Breast epithelium (tissue), 3 donors: Measurements from ENCODE around the gene ADIPOR2.

Experiments used
- CTCF ChIP-seq, 3 donors: fragments of 450-650 bp; IDR thresholded peaks; one replicate each; pipeline ENCODE4 v1.5.1; 2016 to 2017; ENCODE audit warnings: antibody characterized with exemption in 3 of 3, mild to moderate bottlenecking in 3 of 3, moderate library complexity in 3 of 3
- POLR2A ChIP-seq: fragments of 450-650 bp; IDR thresholded peaks from one replicate; pipeline ENCODE4 v1.6.1; 2016; ENCODE audit warnings: antibody characterized with exemption, mild to moderate bottlenecking, moderate library complexity
- POLR2AphosphoS5 ChIP-seq, 3 donors: sonication (generic); formaldehyde crosslinking; IDR thresholded peaks; one replicate each; pipeline ENCODE4 v1.6.1; 2017; ENCODE audit warnings: antibody characterized with exemption in 3 of 3

DNA sequence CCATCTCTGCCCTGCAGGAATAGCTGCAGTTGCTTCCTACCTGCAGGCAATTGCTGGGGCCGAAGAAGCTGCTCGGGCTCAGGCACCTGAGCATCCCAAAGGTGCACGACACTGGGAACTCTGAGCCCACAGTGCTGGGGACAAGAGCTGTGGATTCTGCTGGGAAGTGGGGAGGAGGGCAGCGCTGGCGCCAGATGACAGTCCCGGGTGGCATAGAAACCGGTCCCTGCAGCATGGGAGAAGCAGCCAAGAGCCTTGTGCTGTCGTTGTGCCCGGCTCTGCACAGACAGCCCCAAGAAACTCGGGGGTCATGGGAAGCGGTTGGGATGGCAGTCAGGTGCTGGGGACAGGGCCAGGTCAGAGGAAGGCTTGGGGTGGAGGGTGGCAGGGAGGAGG lies 130.0 kb downstream of the ADIPOR2 start:
- TF ChIP-seq CTCF (IDR thresholded peaks at IDR 0.05) (no peak), POLR2A (no peak), POLR2AphosphoS5 (IDR thresholded peaks at IDR 0.05) (no peak)
